Keratinocyte (primary cell): ENCODE measurements around the gene PDE8A. TPM values are rescaled to one million over a fixed set of nuclear protein-coding genes. Genes with fewer than 3 reads are reported as not detected.
A peak's percentile ranks its signal among the peaks of the same experiment; 100 is the strongest.
"Not testable (repeated sequence)": the region's sequence is repeated elsewhere in the genome, so short reads cannot be mapped to it uniquely, and the experiment has no call there.

Source experiments
- DNase-seq: peaks from one replicate; pipeline ENCODE4 v3.0.0-alpha.2; 2011; ENCODE audit warnings: low read depth, missing footprints, low spot score
- FAIRE-seq: peaks from 2 replicates; lab custom pipeline; 2011; peaks lifted over from hg19 to GRCh38; lab: Jason Lieb, UNC
- H2AFZ ChIP-seq: 2 replicates; pipeline ENCODE4 v1.6.0; 2012; ENCODE audit warnings: low read length, control low read depth, inconsistent platforms; ENCODE audit not compliant: control insufficient read depth
- H3K27ac ChIP-seq: 2 replicates; pipeline ENCODE4 v1.5.1; 2011; ENCODE audit warnings: low read length; ENCODE audit not compliant: control insufficient read depth, insufficient read depth
- H3K27me3 ChIP-seq: 3 replicates; pipeline ENCODE4 v1.6.0; 2011; ENCODE audit warnings: low read length; ENCODE audit not compliant: control insufficient read depth, insufficient read depth; ENCODE audit errors: extremely low read depth
- H3K36me3 ChIP-seq, 2 experiments: 2 replicates in 1 of 2; 3 replicates in 1 of 2; pipeline ENCODE4 v1.5.1; 2011; ENCODE audit warnings: low read length in 2 of 2, mild to moderate bottlenecking in 1 of 2; ENCODE audit not compliant: control insufficient read depth in 2 of 2, insufficient read depth in 2 of 2; ENCODE audit errors: extremely low read depth in 1 of 2
- H3K4me1 ChIP-seq: 3 replicates; pipeline ENCODE4 v1.5.1; 2011; ENCODE audit warnings: low read length; ENCODE audit not compliant: control insufficient read depth, insufficient read depth; ENCODE audit errors: extremely low read depth
- H3K4me2 ChIP-seq: 3 replicates; pipeline ENCODE4 v1.6.0; 2011; ENCODE audit warnings: low read depth, low read length; ENCODE audit not compliant: control insufficient read depth, insufficient read depth; ENCODE audit errors: extremely low read depth
- H3K4me3 ChIP-seq, 3 experiments: fragments of 200-600 bp in 1 of 3; sonication (generic) in 1 of 3; 2 replicates in 2 of 3; 3 replicates in 1 of 3; pipeline ENCODE4 v1.5.1; 2011 to 2016; ENCODE audit warnings: low read length in 3 of 3, mild to moderate bottlenecking in 3 of 3, control low read depth in 2 of 3, inconsistent platforms in 1 of 3, low read depth in 1 of 3, mixed read lengths in 1 of 3, mixed run types in 1 of 3, moderate library complexity in 1 of 3; ENCODE audit not compliant: control insufficient read depth in 2 of 3, insufficient read depth in 2 of 3; ENCODE audit errors: extremely low read depth in 1 of 3
- H3K79me2 ChIP-seq: 2 replicates; pipeline ENCODE4 v1.6.0; 2012; ENCODE audit warnings: low read length; ENCODE audit not compliant: control insufficient read depth, insufficient read depth
- H3K9ac ChIP-seq: 3 replicates; pipeline ENCODE4 v1.6.0; 2011; ENCODE audit warnings: low read length; ENCODE audit not compliant: control insufficient read depth, insufficient read depth; ENCODE audit errors: extremely low read depth
- H3K9me1 ChIP-seq: 3 replicates; pipeline ENCODE4 v1.6.0; 2011; ENCODE audit warnings: low read length; ENCODE audit not compliant: control insufficient read depth, insufficient read depth; ENCODE audit errors: extremely low read depth
- H3K9me3 ChIP-seq: 2 replicates; pipeline ENCODE4 v1.5.1; 2012; ENCODE audit warnings: low read depth, low read length; ENCODE audit not compliant: control insufficient read depth
- H4K20me1 ChIP-seq: 3 replicates; pipeline ENCODE4 v1.6.0; 2011; ENCODE audit warnings: low read length; ENCODE audit not compliant: control insufficient read depth, insufficient read depth; ENCODE audit errors: extremely low read depth
- EZH2 ChIP-seq: IDR thresholded peaks from one replicate; pipeline ENCODE4 v1.6.1; 2012; ENCODE audit warnings: inconsistent platforms, mild to moderate bottlenecking, low read length, moderate library complexity
- dilution Hi-C: fragments of 300-500 bp; cut with MboI; formaldehyde crosslinking; loops from one replicate; pipeline ENCODE4 v1.7.0; 2020; ENCODE audit warnings: low sequenced_read_pairs; ENCODE audit not compliant: extremely low pct_ligation_motif_present
- polyA plus RNA-seq, 5 experiments: library from polyadenylated mRNA; depleted of rRNA in 3 of 5; stranded (reverse) in 3 of 5; stranded (forward) in 1 of 5; unstranded in 1 of 5; fragments of >200 nt; gene quantifications; 1 replicate in 1 of 5; 2 replicates in 3 of 5; 3 replicates in 1 of 5; pipeline versions ENCODE4 v1.2.1 to v1.2.3, GENCODE V29; 2011 to 2012; ENCODE audit warnings: missing spikeins in 2 of 5, low read depth in 1 of 5, low replicate concordance in 1 of 5
- TF ChIP-seq, protein P1 (sequence below), 3 experiments: IDR thresholded peaks in 1 of 3; conservative IDR thresholded peaks in 1 of 3; optimal IDR thresholded peaks in 1 of 3; 2 replicates in 2 of 3; 3 replicates in 1 of 3; pipeline versions ENCODE3 to v1.5.1; 2011; ENCODE audit warnings: low read length in 3 of 3, mild to moderate bottlenecking in 3 of 3, moderate library complexity in 2 of 3, control low read depth in 1 of 3, inconsistent platforms in 1 of 3; ENCODE audit not compliant: insufficient read depth in 2 of 3; ENCODE audit errors: extremely low read depth in 1 of 3

PDE8A gene
- polyA plus RNA-seq, 1 donor (not counting 4 experiments of a cell fraction or from before 2014, with no cell fraction given), result 24.1 TPM

DNA sequence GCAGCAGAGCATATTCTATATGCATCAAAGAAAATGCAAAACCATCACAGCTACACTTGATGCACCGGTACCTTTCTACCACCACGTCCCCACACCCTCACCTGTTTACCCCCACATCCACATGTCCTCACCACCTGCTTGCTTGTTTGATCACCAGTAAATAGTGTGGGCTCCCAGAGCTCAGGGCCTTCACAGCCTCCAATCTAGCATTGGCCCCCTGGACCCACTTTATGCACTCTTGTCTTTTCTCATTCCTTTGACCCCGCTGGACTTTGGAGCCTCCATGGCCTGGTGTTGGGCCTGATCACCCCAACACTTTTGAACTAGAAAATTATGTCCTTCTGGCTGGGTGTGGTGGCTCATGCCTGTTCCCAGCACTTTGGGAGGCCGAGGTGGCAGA lies 190.1 kb downstream of the PDE8A start:
- no peak for DNase-seq
- TF ChIP-seq, protein P1, sequence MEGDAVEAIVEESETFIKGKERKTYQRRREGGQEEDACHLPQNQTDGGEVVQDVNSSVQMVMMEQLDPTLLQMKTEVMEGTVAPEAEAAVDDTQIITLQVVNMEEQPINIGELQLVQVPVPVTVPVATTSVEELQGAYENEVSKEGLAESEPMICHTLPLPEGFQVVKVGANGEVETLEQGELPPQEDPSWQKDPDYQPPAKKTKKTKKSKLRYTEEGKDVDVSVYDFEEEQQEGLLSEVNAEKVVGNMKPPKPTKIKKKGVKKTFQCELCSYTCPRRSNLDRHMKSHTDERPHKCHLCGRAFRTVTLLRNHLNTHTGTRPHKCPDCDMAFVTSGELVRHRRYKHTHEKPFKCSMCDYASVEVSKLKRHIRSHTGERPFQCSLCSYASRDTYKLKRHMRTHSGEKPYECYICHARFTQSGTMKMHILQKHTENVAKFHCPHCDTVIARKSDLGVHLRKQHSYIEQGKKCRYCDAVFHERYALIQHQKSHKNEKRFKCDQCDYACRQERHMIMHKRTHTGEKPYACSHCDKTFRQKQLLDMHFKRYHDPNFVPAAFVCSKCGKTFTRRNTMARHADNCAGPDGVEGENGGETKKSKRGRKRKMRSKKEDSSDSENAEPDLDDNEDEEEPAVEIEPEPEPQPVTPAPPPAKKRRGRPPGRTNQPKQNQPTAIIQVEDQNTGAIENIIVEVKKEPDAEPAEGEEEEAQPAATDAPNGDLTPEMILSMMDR (optimal IDR thresholded peaks at IDR 0.05 in 1 of 3, IDR thresholded peaks at IDR 0.05 in 1 of 3, conservative IDR thresholded peaks at IDR 0.05 in 1 of 3; ENCODE audit: extremely low read depth in 1 of 3, insufficient read depth in 2 of 3, low read length in 3 of 3), result no peak
- no peak for TF ChIP-seq EZH2
- H3K4me3 ChIP-seq, result no peak overlapping the region
- H3K27me3 ChIP-seq, result no peaks in the 10 kb centered on the region
- H2AFZ ChIP-seq, result no peak overlapping the region
- H3K4me2 ChIP-seq, result no peak overlapping the region
- H3K9me3 ChIP-seq, result peaks cover 7% of the 10 kb centered on the region
- H3K79me2 ChIP-seq, result no peaks in the 10 kb centered on the region
- no peaks in the 10 kb centered on the region for H3K36me3 ChIP-seq
- peaks cover 3% of the 10 kb centered on the region for H3K4me1 ChIP-seq
- H3K27ac ChIP-seq, result no peak overlapping the region
- H3K9me1 ChIP-seq, result no peaks in the 10 kb centered on the region
- H4K20me1 ChIP-seq, result no peaks in the 10 kb centered on the region
- no peak overlapping the region for H3K9ac ChIP-seq
- FAIRE-seq, result no peak
- dilution Hi-C loops, result no loop called here

DNA sequence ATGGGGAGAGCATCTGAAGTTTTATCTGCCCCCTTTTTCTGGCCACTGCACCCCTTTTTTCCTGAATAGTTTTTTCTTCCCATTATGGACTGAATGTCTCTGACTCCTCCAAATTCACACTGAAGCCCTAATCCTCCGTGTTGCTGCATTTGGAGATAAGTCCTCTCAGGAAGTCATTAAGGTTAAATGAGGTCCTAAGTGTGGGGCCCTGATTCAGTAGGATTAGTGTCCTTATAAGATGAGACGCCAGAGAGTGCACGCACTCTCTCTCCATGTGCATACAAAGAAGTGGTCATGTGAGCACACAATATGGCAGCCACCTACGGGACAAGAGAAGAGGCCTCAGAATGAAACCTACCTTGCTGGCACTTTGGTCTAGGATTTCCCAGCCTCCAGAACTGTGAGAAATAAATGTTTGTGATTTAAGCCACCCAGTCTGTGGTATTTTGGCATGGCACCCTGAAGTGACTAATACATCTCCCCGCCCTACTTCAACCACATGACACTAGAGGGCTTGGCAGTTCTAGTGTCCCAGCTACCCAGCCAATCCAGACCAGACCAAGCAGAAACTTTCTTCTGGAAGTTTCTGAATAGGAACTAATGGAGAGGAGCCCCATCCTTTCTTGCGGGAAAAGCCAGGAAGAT lies 191.3 kb downstream of the PDE8A start:
- H3K4me1 ChIP-seq, result peaks cover 10% of the 10 kb centered on the region
- H4K20me1 ChIP-seq, result no peaks in the 10 kb centered on the region
- H3K9ac ChIP-seq, result no peak overlapping the region
- no peaks in the 10 kb centered on the region for H3K9me1 ChIP-seq
- H3K79me2 ChIP-seq, result no peaks in the 10 kb centered on the region
- no peak overlapping the region for H2AFZ ChIP-seq
- DNase-seq (no peak), FAIRE-seq (peak; percentile 29)
- H3K9me3 ChIP-seq, result peaks cover 7% of the 10 kb centered on the region
- no peak overlapping the region for H3K4me2 ChIP-seq
- no peaks in the 10 kb centered on the region for H3K27me3 ChIP-seq
- dilution Hi-C loops, result no loop called here
- H3K4me3 ChIP-seq, result no peak overlapping the region
- no peak overlapping the region for H3K27ac ChIP-seq
- H3K36me3 ChIP-seq, result no peaks in the 10 kb centered on the region
- TF ChIP-seq EZH2, result no peak
- TF ChIP-seq, protein P1 (optimal IDR thresholded peaks at IDR 0.05 in 1 of 3, IDR thresholded peaks at IDR 0.05 in 1 of 3, conservative IDR thresholded peaks at IDR 0.05 in 1 of 3; ENCODE audit: extremely low read depth in 1 of 3, insufficient read depth in 2 of 3, low read length in 3 of 3), result no peak

DNA sequence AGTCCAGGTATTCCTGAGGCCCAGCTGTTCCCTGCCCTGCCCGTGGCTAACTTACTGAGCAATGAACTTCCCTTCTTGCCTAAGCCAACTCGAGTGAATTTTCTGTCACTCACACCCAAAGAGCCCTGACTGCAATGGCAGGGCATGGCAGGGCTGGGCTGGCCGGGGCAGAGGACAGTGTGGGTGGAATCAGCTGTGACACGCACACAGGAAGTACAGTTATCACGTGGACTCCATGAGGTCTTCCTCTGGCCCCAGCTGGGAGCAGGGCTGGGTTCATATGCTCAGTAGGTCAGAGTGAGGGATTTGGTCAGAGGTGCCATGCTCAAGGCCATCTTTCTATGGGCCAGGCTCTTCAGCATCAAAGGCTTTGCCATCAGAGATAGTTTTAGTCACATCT lies 192.0 kb downstream of the PDE8A start:
- H3K79me2 ChIP-seq, H4K20me1 ChIP-seq, H3K9ac ChIP-seq, H3K4me3 ChIP-seq, H3K4me2 ChIP-seq, H3K27me3 ChIP-seq, dilution Hi-C loops, H3K27ac ChIP-seq, H3K36me3 ChIP-seq, H3K9me1 ChIP-seq, H3K9me3 ChIP-seq, FAIRE-seq, DNase-seq, H2AFZ ChIP-seq: not testable (repeated sequence)
- peaks cover 10% of the 10 kb centered on the region for H3K4me1 ChIP-seq
